Esophagus muscularis mucosa (tissue), 3 donors: ENCODE data around the gene RGS8.

ENCODE experiments used
- CTCF ChIP-seq, 3 experiments: fragments of 200-600 bp in 2 of 3; fragments of 450-650 bp in 1 of 3; sonication (generic) in 2 of 3; IDR thresholded peaks; one replicate each; pipeline ENCODE4 v1.5.1; 2017 to 2019; ENCODE audit warnings: antibody characterized with exemption in 3 of 3, mild to moderate bottlenecking in 2 of 3, moderate library complexity in 1 of 3
- POLR2A ChIP-seq: fragments of 450-650 bp; IDR thresholded peaks from one replicate; pipeline ENCODE4 v1.6.1; 2017; ENCODE audit warnings: antibody characterized with exemption, moderate library complexity, mild to moderate bottlenecking, low read depth
- POLR2AphosphoS5 ChIP-seq, 2 donors: sonication (generic); formaldehyde crosslinking; IDR thresholded peaks; one replicate each; pipeline ENCODE4 v1.6.1; 2017; ENCODE audit warnings: antibody characterized with exemption in 2 of 2

DNA sequence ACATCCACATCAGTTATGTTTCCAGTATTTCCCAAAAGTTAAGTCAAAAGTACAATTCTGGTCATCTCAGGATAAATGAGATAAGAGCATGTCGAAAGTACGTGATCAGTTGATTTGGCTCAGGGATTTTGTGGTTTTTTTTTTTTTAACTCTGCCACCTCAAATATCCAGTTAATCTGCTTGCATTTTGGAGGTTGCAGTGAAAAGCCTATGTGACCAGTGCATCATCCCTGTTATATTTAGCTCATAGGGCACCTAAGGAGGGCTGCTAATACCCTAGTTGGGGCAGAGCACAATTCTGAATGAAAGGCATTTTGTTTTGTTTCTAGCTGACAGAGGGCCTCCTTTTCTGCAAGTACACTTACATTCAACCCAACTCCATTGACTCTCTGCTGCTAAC is 48.5 kb downstream of the RGS8 start:
- TF ChIP-seq POLR2AphosphoS5 (IDR thresholded peaks at IDR 0.05): no peak
- no peak for TF ChIP-seq POLR2A
- TF ChIP-seq CTCF (IDR thresholded peaks at IDR 0.05): no peak
